GM19023 (cell line): ENCODE data around the gene ATXN7L1.
"Not testable (repeated sequence)": the region's sequence is repeated elsewhere in the genome, so short reads cannot be mapped to it uniquely, and the experiment has no call there.

Experiments
- ATAC-seq: cut with Tn5 transposase; IDR thresholded peaks from one replicate; pipeline ENCODE4 v1.9.1; 2021; ENCODE audit warnings: mild to moderate bottlenecking, moderate library complexity; ENCODE audit not compliant: unreplicated experiment

ATXN7L1 gene

GRCh38 chr7:105890290-105890997 is 14.0 kb upstream of the ATXN7L1 start:
- no peak for ATAC-seq

GRCh38 chr7:105887569-105888189 is 11.3 kb upstream of the ATXN7L1 start:
- ATAC-seq: no peak

- ATAC-seq: no peak
Measured at GRCh38 chr7:105886776-105887175, 10.4 kb upstream of the ATXN7L1 start.

GRCh38 chr7:105885387-105886111 is 9.2 kb upstream of the ATXN7L1 start:
- ATAC-seq: no peak

- ATAC-seq: not testable (repeated sequence)
Measured at GRCh38 chr7:105883179-105883578, 6.8 kb upstream of the ATXN7L1 start.

GRCh38 chr7:105881439-105881838 is 5.0 kb upstream of the ATXN7L1 start:
- ATAC-seq: no peak

- no peak for ATAC-seq
Measured at GRCh38 chr7:105880571-105881330, 4.4 kb upstream of the ATXN7L1 start.

GRCh38 chr7:105879782-105880181 is 3.4 kb upstream of the ATXN7L1 start:
- no peak for ATAC-seq

GRCh38 chr7:105878746-105879605 is 2.6 kb upstream of the ATXN7L1 start:
- no peak for ATAC-seq

- no peak for ATAC-seq
Measured at GRCh38 chr7:105877736-105878135, 1.3 kb upstream of the ATXN7L1 start.

- no peak for ATAC-seq
Measured at GRCh38 chr7:105876964-105877601, 684 bp upstream of the ATXN7L1 start.

GRCh38 chr7:105875505-105875904 is 894 bp downstream of the ATXN7L1 start:
- ATAC-seq: no peak

GRCh38 chr7:105874055-105874454 is 2.3 kb downstream of the ATXN7L1 start:
- ATAC-seq: no peak

- ATAC-seq: no peak
Measured at GRCh38 chr7:105872491-105872890, 3.9 kb downstream of the ATXN7L1 start.

GRCh38 chr7:105871142-105871541 is 5.3 kb downstream of the ATXN7L1 start:
- ATAC-seq: no peak

- no peak for ATAC-seq
Measured at GRCh38 chr7:105866102-105866801, 10.1 kb downstream of the ATXN7L1 start.

- ATAC-seq: no peak
Measured at GRCh38 chr7:105863876-105864275, 12.5 kb downstream of the ATXN7L1 start.

GRCh38 chr7:105862770-105863169 is 13.6 kb downstream of the ATXN7L1 start:
- no peak for ATAC-seq

GRCh38 chr7:105862276-105862675 is 14.1 kb downstream of the ATXN7L1 start:
- ATAC-seq: no peak
